ENCODE measurements around the gene KIF1A. TPM values are rescaled to one million over a fixed set of nuclear protein-coding genes. Genes with fewer than 3 reads are reported as not detected.

KIF1A gene
- total and polyA plus RNA-seq, 2 of the 13 experiments (the other 11 are each of a cell fraction or from before 2014, with no cell fraction given), result 0.01 TPM; not detected in 1

DNA sequence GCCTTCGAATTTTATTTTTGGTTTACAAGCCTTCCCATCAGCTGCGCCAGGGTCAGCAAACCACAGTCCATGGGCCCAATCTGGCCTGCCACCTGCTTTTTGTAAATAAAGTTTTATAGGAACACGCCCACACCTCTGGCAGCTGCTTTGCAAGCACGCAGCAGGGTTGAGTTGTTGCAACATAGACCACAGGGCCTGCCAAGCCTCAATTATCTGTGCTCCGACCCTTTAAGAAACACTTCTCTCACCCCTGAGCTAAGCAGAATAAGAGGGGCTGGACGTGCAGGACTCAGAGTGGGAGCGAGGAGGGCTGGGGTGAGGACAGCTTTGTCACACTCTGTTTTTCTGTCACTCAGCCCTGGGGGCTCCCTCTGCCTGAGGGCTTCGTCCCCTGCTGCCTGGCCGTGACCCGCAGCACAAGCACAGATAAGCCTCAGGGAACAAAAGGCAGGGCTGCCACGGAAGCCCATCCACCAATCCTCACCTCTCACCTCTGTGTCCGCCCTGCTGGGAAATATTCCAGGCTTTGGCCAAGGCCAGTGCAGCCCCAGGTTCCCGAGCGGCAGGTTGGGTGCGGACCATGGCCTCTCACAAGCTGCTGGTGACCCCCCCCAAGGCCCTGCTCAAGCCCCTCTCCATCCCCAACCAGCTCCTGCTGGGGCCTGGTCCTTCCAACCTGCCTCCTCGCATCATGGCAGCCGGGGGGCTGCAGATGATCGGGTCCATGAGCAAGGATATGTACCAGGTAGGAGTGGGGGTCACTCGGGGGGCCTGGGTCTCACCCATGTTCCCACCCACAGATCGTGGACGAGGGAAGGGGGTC, 48.5 kb upstream of the KIF1A start, which contains the start of gene AGXT (continued):
- TF ChIP-seq ZFP37 (CRISPR knock-in tag; IDR thresholded peaks at IDR 0.05; ENCODE audit: borderline replicate concordance) (peak; percentile 75; the same call in 1 of the 2 replicates), SMARCE1 (IDR thresholded peaks at IDR 0.05; ENCODE audit: borderline replicate concordance) (no peak), ZNF225 (CRISPR knock-in tag; IDR thresholded peaks at IDR 0.05) (0 out of 2 replicates have a peak, but pooled peaks have one; percentile 49), ZNF335 (CRISPR knock-in tag; IDR thresholded peaks at IDR 0.05) (no peak), SAP130 (CRISPR knock-in tag; IDR thresholded peaks at IDR 0.05; ENCODE audit: low read depth) (peak; percentile 82), TOPORS (CRISPR knock-in tag; IDR thresholded peaks at IDR 0.05) (peak; percentile 66; the same call in 1 of the 2 replicates), POLR2A (IDR thresholded peaks at IDR 0.05; ENCODE audit: insufficient read depth in 1 of 2, low read depth in 2 of 2, low read length in 2 of 2) (peak in 1 of 2 experiments; percentile 36; a peak in 1 of 4 replicates), ZFP90 (CRISPR knock-in tag; IDR thresholded peaks at IDR 0.05; ENCODE audit: borderline replicate concordance) (peak; percentile 77; the same call in 1 of the 2 replicates), IRX3 (CRISPR knock-in tag; IDR thresholded peaks at IDR 0.05; ENCODE audit: borderline replicate concordance, low read depth) (0 out of 2 replicates have a peak, but pooled peaks have one; percentile 67), KLF11 (CRISPR knock-in tag; IDR thresholded peaks at IDR 0.05) (peak; percentile 44; the same call in 1 of the 2 replicates), HOXA7 (CRISPR knock-in tag; IDR thresholded peaks at IDR 0.05) (no peak; the same call in 1 of the 2 replicates), REPIN1 (CRISPR knock-in tag; IDR thresholded peaks at IDR 0.05; ENCODE audit: borderline replicate concordance, low read depth) (peak; percentile 80; the same call in 1 of the 2 replicates), CBFB (CRISPR knock-in tag; IDR thresholded peaks at IDR 0.05) (peak; percentile 47; the same call in 1 of the 2 replicates), ZNF816 (CRISPR knock-in tag; IDR thresholded peaks at IDR 0.05; ENCODE audit: borderline replicate concordance) (peak; percentile 27; the same call in 1 of the 2 replicates), ZNF430 (CRISPR knock-in tag; IDR thresholded peaks at IDR 0.05) (peak; percentile 81), MIER2 (CRISPR knock-in tag; IDR thresholded peaks at IDR 0.05) (0 out of 2 replicates have a peak, but pooled peaks have one; percentile 45), STAT5B (CRISPR knock-in tag; IDR thresholded peaks at IDR 0.05) (no peak), REL (CRISPR knock-in tag; conservative IDR thresholded peaks at IDR 0.05) (no peak), MEIS1 (CRISPR knock-in tag; IDR thresholded peaks at IDR 0.05; ENCODE audit: borderline replicate concordance) (peak; percentile 81; the same call in 1 of the 2 replicates), PRMT3 (CRISPR knock-in tag; IDR thresholded peaks at IDR 0.05; ENCODE audit: borderline replicate concordance, low read depth) (no peak)
- TF ChIP-seq, protein P1, sequence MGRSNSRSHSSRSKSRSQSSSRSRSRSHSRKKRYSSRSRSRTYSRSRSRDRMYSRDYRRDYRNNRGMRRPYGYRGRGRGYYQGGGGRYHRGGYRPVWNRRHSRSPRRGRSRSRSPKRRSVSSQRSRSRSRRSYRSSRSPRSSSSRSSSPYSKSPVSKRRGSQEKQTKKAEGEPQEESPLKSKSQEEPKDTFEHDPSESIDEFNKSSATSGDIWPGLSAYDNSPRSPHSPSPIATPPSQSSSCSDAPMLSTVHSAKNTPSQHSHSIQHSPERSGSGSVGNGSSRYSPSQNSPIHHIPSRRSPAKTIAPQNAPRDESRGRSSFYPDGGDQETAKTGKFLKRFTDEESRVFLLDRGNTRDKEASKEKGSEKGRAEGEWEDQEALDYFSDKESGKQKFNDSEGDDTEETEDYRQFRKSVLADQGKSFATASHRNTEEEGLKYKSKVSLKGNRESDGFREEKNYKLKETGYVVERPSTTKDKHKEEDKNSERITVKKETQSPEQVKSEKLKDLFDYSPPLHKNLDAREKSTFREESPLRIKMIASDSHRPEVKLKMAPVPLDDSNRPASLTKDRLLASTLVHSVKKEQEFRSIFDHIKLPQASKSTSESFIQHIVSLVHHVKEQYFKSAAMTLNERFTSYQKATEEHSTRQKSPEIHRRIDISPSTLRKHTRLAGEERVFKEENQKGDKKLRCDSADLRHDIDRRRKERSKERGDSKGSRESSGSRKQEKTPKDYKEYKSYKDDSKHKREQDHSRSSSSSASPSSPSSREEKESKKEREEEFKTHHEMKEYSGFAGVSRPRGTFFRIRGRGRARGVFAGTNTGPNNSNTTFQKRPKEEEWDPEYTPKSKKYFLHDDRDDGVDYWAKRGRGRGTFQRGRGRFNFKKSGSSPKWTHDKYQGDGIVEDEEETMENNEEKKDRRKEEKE (IDR thresholded peaks at IDR 0.05), result no peak
- TF ChIP-seq, protein P2, sequence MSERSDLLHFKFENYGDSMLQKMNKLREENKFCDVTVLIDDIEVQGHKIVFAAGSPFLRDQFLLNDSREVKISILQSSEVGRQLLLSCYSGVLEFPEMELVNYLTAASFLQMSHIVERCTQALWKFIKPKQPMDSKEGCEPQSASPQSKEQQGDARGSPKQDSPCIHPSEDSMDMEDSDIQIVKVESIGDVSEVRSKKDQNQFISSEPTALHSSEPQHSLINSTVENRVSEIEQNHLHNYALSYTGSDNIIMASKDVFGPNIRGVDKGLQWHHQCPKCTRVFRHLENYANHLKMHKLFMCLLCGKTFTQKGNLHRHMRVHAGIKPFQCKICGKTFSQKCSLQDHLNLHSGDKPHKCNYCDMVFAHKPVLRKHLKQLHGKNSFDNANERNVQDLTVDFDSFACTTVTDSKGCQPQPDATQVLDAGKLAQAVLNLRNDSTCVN (CRISPR knock-in tag; IDR thresholded peaks at IDR 0.05; ENCODE audit: borderline replicate concordance), result no peak; the same call in 1 of the 2 replicates
- TF ChIP-seq, protein P3, sequence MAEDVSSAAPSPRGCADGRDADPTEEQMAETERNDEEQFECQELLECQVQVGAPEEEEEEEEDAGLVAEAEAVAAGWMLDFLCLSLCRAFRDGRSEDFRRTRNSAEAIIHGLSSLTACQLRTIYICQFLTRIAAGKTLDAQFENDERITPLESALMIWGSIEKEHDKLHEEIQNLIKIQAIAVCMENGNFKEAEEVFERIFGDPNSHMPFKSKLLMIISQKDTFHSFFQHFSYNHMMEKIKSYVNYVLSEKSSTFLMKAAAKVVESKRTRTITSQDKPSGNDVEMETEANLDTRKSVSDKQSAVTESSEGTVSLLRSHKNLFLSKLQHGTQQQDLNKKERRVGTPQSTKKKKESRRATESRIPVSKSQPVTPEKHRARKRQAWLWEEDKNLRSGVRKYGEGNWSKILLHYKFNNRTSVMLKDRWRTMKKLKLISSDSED (CRISPR knock-in tag; IDR thresholded peaks at IDR 0.05), result no peak
- TF ChIP-seq, protein P4, sequence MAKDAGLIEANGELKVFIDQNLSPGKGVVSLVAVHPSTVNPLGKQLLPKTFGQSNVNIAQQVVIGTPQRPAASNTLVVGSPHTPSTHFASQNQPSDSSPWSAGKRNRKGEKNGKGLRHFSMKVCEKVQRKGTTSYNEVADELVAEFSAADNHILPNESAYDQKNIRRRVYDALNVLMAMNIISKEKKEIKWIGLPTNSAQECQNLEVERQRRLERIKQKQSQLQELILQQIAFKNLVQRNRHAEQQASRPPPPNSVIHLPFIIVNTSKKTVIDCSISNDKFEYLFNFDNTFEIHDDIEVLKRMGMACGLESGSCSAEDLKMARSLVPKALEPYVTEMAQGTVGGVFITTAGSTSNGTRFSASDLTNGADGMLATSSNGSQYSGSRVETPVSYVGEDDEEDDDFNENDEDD (CRISPR knock-in tag; IDR thresholded peaks at IDR 0.05; ENCODE audit: borderline replicate concordance), result peak; percentile 81
